Endothelial cell (in vitro differentiated cells): Measurements from ENCODE around the gene BEST4. TPM values are rescaled to one million over a fixed set of nuclear protein-coding genes. Genes with fewer than 3 reads are reported as not detected.

Experiments
- DNase-seq: peaks from one replicate; pipeline ENCODE4 v3.0.0; 2021; ENCODE audit warnings: low spot score
- H3K27ac Mint-ChIP-seq: one replicate; pipeline ENCODE4 v1.8.0; 2021; ENCODE audit warnings: mixed read lengths, inconsistent platforms; ENCODE audit not compliant: unreplicated experiment
- H3K27me3 Mint-ChIP-seq: one replicate; pipeline ENCODE4 v1.8.0; 2021; ENCODE audit warnings: mild to moderate bottlenecking, moderate library complexity, mixed read lengths, inconsistent platforms; ENCODE audit not compliant: unreplicated experiment
- H3K36me3 Mint-ChIP-seq: one replicate; pipeline ENCODE4 v1.8.0; 2021; ENCODE audit warnings: mild to moderate bottlenecking, low read depth, mixed read lengths, inconsistent platforms; ENCODE audit not compliant: unreplicated experiment
- H3K4me1 Mint-ChIP-seq: one replicate; pipeline ENCODE4 v1.8.0; 2021; ENCODE audit warnings: mild to moderate bottlenecking, mixed read lengths, inconsistent platforms; ENCODE audit not compliant: unreplicated experiment
- H3K4me3 Mint-ChIP-seq: one replicate; pipeline ENCODE4 v1.8.0; 2021; ENCODE audit warnings: mild to moderate bottlenecking, mixed read lengths, inconsistent platforms; ENCODE audit not compliant: unreplicated experiment
- H3K9me3 Mint-ChIP-seq: one replicate; pipeline ENCODE4 v1.8.0; 2021; ENCODE audit warnings: mixed read lengths, inconsistent platforms; ENCODE audit not compliant: unreplicated experiment
- total RNA-seq: library from RNA; stranded (reverse); fragmentation: NEBNext Ultra II Directional; extraction: Animal tissue kit (Norgen Biotek cat#: 25700); gene quantifications from one replicate; pipeline ENCODE4 v1.2.1, GENCODE V29; 2021; ENCODE audit not compliant: unreplicated experiment
- TF ChIP-seq, protein P1 (sequence below): fragments of 200-600 bp; sonication (generic); IDR thresholded peaks from one replicate; pipeline ENCODE4 v1.5.0; 2021; ENCODE audit warnings: antibody characterized with exemption; ENCODE audit not compliant: unreplicated experiment

BEST4 gene
- total RNA-seq, 1 donor from 2014 or later: 0.18 TPM

- peaks cover 8% of the 10 kb centered on the region for H3K4me1 Mint-ChIP-seq
- no peak overlapping the region for H3K4me3 Mint-ChIP-seq
- TF ChIP-seq, protein P1, sequence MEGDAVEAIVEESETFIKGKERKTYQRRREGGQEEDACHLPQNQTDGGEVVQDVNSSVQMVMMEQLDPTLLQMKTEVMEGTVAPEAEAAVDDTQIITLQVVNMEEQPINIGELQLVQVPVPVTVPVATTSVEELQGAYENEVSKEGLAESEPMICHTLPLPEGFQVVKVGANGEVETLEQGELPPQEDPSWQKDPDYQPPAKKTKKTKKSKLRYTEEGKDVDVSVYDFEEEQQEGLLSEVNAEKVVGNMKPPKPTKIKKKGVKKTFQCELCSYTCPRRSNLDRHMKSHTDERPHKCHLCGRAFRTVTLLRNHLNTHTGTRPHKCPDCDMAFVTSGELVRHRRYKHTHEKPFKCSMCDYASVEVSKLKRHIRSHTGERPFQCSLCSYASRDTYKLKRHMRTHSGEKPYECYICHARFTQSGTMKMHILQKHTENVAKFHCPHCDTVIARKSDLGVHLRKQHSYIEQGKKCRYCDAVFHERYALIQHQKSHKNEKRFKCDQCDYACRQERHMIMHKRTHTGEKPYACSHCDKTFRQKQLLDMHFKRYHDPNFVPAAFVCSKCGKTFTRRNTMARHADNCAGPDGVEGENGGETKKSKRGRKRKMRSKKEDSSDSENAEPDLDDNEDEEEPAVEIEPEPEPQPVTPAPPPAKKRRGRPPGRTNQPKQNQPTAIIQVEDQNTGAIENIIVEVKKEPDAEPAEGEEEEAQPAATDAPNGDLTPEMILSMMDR: no peak
- no peak overlapping the region for H3K27ac Mint-ChIP-seq
- DNase-seq: no peak
- H3K27me3 Mint-ChIP-seq: peaks cover 16% of the 10 kb centered on the region
- no peaks in the 10 kb centered on the region for H3K36me3 Mint-ChIP-seq
- H3K9me3 Mint-ChIP-seq: no peaks in the 10 kb centered on the region
Observed at GRCh38 chr1:44786841-44787426, 1.0 kb downstream of the BEST4 start.

DNA sequence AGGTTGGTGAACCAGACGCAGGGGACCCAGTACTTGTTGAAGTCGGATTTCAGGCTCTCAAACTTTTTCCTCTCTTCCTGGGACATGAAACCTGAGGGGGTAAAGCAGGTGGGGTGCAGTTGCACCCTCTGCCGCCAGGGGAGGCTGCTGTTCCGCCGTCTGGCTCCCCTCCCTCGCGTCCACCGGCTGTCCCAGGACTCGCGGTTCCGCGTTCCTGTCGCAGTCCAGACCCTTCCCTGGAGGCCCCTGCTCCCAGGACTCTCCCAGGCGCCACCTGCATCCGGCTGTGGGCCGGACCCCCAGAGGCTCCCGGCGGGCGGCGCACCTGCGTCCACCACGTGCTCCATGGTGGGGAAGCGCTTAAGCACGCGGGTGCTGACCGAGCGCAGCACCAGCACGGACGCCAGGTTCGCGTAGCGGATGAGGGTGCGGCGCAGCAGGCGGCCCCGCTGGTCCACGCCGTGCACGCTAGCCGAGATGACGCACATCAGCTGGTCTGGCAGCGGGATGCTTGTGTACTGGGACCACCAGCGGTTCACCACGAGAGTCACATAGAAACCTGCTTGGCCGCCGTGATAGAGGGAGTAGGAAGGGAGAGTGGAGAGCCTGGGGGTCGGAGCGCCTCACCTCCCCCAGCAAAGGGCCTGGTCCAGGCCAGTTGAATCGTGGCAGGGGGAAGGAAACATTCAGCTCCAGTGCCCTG is 1.7 kb downstream of the BEST4 start:
- H3K9me3 Mint-ChIP-seq: no peaks in the 10 kb centered on the region
- H3K4me3 Mint-ChIP-seq: no peak overlapping the region
- peaks cover 8% of the 10 kb centered on the region for H3K4me1 Mint-ChIP-seq
- H3K27ac Mint-ChIP-seq: no peak overlapping the region
- TF ChIP-seq, protein P1: peak; percentile 100
- peaks cover 14% of the 10 kb centered on the region for H3K27me3 Mint-ChIP-seq
- peak; percentile 82 for DNase-seq
- H3K36me3 Mint-ChIP-seq: peaks cover 4% of the 10 kb centered on the region

DNA sequence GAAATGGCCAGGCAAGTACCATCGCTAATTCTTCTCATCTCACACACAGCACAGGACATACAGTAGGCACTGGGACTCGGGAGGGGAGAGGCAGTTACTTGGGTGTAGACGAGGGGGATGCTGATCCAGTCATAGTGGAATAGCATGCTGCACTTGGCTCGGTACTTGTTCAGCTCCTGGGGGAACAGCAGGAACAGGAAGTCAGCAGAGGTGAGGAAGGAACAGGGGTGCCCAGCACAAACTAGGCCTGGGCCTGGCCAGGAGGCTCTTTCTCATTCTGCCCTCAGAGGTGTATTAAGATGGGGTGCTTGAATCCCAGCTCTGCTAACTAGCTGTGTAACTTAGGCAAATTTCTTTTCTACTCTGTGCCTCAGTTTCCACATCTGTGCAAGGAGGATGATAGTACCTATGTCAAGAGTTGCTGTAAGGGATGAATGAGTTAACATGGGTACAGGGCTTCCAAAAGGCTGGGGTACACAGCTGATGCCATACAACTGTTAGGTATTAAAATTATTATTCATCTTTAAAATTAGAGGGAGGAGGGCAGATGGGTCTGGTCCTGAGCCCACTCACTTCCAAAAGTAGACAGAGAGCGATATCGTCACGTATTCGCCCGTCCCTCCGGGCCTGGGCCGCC is 2.4 kb downstream of the BEST4 start:
- Mint-ChIP-seq H3K36me3 (peaks cover 5% of the 10 kb centered on the region), H3K27me3 (peaks cover 14% of the 10 kb centered on the region), H3K4me3 (peak overlapping the region; percentile 43), H3K27ac (no peak overlapping the region), H3K4me1 (peaks cover 8% of the 10 kb centered on the region), H3K9me3 (no peaks in the 10 kb centered on the region)
- DNase-seq: no peak
- TF ChIP-seq, protein P1: no peak

DNA sequence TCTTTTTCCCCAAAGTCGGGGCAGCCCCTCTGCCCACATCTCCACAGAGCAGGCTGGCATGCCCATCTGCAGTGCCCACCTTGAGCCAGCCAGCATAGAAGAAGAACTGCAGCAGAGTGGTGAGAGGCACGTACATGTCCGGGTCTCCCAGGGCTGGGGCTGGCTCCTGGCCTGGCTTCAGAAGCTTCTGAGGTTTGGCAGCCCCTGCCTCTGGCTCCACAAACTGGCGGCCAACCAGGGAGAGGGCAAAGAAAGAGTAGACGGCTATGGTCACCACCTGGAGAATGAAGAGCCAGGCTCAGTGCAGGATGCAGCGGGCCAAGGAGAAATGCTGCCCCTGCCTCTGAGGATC is 3.0 kb downstream of the BEST4 start:
- DNase-seq: no peak
- H3K27me3 Mint-ChIP-seq: peaks cover 16% of the 10 kb centered on the region

More for the DNA sequence above, 3.0 kb downstream of the BEST4 start:
- TF ChIP-seq, protein P1: no peak
- Mint-ChIP-seq H3K9me3 (no peaks in the 10 kb centered on the region), H3K36me3 (peaks cover 11% of the 10 kb centered on the region), H3K4me1 (peaks cover 8% of the 10 kb centered on the region), H3K27ac (no peak overlapping the region), H3K4me3 (peak overlapping the region; percentile 43)
